ENCODE measurements around the gene YPEL3. TPM values are rescaled to one million over a fixed set of nuclear protein-coding genes. Genes with fewer than 3 reads are reported as not detected.

YPEL3 gene
- total RNA-seq, 2 donors from 2014 or later = 42.0 to 57.2 TPM

DNA sequence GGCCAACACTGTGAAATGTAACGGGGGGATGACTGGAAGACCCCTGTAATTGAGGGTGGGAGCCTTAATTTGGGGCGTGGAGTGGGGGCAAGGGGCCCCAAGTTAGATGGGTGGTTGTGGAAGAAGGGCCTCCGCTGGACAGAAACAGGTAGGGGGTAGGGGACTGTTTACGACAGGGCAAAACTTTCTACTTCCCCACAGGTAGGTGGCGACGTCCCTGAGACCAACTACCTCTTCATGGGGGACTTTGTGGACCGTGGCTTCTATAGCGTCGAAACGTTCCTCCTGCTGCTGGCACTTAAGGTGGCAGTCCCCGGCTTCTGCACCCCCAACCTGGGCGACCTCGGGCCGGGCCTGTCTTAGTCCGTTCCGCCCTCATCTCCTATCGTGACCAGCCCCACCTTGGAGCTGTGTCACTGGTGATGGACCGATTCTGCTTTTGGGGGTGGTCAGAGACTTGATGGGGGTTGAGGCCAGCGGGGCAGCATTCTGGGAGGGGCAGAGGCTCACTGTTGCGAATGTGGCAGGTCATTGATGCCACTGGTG is 13.4 kb downstream of the YPEL3 start:
- Mint-ChIP-seq H3K27me3 (ENCODE audit: insufficient read depth) (no peaks in the 10 kb centered on the region), H3K4me3 (no peak overlapping the region), H3K27ac (peak overlapping the region; percentile 16), H3K36me3 (ENCODE audit: low read depth) (peaks cover 72% of the 10 kb centered on the region), H3K9me3 (no peaks in the 10 kb centered on the region), H3K4me1 (no peaks in the 10 kb centered on the region)
- Histone ChIP-seq H3K9ac (ENCODE audit: extremely low read depth, low read length, poor library complexity, severe bottlenecking) (no peak overlapping the region), H3K4me3 (ENCODE audit: low read length) (no peak overlapping the region), H3K27ac (ENCODE audit: low read depth, low read length) (no peak overlapping the region), H3K27me3 (ENCODE audit: control insufficient read depth, insufficient read depth, low read length, poor library complexity, severe bottlenecking) (no peaks in the 10 kb centered on the region), H3K4me1 (ENCODE audit: control insufficient read depth, insufficient read depth, low read length) (peaks cover 7% of the 10 kb centered on the region), H3K36me3 (ENCODE audit: control insufficient read depth, insufficient read depth, low read length) (peaks cover 83% of the 10 kb centered on the region), H3K9me3 (ENCODE audit: control insufficient read depth, low read length) (no peaks in the 10 kb centered on the region)
- TF ChIP-seq, protein P1, sequence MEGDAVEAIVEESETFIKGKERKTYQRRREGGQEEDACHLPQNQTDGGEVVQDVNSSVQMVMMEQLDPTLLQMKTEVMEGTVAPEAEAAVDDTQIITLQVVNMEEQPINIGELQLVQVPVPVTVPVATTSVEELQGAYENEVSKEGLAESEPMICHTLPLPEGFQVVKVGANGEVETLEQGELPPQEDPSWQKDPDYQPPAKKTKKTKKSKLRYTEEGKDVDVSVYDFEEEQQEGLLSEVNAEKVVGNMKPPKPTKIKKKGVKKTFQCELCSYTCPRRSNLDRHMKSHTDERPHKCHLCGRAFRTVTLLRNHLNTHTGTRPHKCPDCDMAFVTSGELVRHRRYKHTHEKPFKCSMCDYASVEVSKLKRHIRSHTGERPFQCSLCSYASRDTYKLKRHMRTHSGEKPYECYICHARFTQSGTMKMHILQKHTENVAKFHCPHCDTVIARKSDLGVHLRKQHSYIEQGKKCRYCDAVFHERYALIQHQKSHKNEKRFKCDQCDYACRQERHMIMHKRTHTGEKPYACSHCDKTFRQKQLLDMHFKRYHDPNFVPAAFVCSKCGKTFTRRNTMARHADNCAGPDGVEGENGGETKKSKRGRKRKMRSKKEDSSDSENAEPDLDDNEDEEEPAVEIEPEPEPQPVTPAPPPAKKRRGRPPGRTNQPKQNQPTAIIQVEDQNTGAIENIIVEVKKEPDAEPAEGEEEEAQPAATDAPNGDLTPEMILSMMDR (conservative IDR thresholded peaks at IDR 0.05) = peak; percentile 63
- WGBS, 2 experiments (ENCODE audit: insufficient coverage in 1 of 2, insufficient read length in 1 of 2) = 89 to 90% methylated on average over 15 to 20 of the region's 20 CpGs
- DNase-seq = no peak

DNA sequence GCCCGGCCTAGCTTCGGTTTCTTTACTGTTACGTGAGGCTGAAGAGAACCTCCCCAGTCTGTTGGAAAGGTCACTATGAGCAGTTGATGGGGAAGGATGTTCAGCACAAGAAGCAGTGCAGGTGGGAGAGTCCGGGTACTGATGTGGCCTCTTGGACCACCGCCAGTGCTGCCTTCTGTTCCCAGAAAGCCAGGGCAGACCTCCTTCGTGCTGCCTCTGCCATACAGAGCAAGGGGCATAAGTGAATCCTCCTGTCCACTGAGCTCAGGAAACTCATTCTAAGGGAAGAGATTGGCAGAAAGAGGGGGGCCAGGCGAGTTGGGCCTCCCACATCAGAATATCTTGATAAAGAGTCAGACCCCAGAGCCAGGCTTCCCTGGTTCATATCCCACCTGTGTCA is 16.5 kb downstream of the YPEL3 start:
- TF ChIP-seq, protein P1 (conservative IDR thresholded peaks at IDR 0.05) = no peak
- Histone ChIP-seq H3K4me1 (ENCODE audit: control insufficient read depth, insufficient read depth, low read length) (peaks cover 3% of the 10 kb centered on the region), H3K36me3 (ENCODE audit: control insufficient read depth, insufficient read depth, low read length) (peaks cover 67% of the 10 kb centered on the region), H3K27me3 (ENCODE audit: control insufficient read depth, insufficient read depth, low read length, poor library complexity, severe bottlenecking) (no peaks in the 10 kb centered on the region), H3K9me3 (ENCODE audit: control insufficient read depth, low read length) (no peaks in the 10 kb centered on the region), H3K27ac (ENCODE audit: low read depth, low read length) (no peak overlapping the region), H3K9ac (ENCODE audit: extremely low read depth, low read length, poor library complexity, severe bottlenecking) (no peak overlapping the region), H3K4me3 (ENCODE audit: low read length) (no peak overlapping the region)
- Mint-ChIP-seq H3K4me1 (peaks cover 9% of the 10 kb centered on the region), H3K27me3 (ENCODE audit: insufficient read depth) (no peaks in the 10 kb centered on the region), H3K36me3 (ENCODE audit: low read depth) (peaks cover 64% of the 10 kb centered on the region), H3K9me3 (no peaks in the 10 kb centered on the region), H3K4me3 (no peak overlapping the region), H3K27ac (no peak overlapping the region)
- DNase-seq = no peak
- 94 to 95% methylated on average over 5 to 7 of the region's 7 CpGs for WGBS, 2 experiments (ENCODE audit: insufficient coverage in 1 of 2, insufficient read length in 1 of 2)

DNA sequence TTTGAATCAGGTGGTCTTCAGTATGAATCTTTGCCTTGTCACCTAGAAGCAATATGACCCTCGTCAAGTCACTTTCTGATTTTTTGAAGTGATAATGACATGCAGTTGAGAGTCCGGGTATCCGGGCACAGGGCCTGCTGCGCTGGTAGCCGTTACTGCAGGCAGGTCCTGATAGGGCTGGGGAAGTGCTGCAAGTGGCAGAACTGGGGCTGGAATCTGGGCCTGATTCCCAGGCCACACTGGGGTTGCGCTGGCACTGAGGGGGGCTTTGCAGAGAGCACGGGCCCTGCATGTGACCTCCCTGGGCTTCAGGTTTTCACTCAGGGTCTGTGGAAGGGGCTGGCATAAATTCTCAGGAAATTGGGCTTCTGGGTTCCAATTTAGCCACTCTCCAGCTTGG is 17.3 kb downstream of the YPEL3 start:
- H3K36me3 Mint-ChIP-seq (ENCODE audit: low read depth) = peaks cover 59% of the 10 kb centered on the region
- peaks cover 61% of the 10 kb centered on the region for H3K36me3 ChIP-seq (ENCODE audit: control insufficient read depth, insufficient read depth, low read length)

More for the DNA sequence above, 17.3 kb downstream of the YPEL3 start:
- Mint-ChIP-seq H3K9me3 (no peaks in the 10 kb centered on the region), H3K27ac (no peak overlapping the region), H3K4me1 (peaks cover 9% of the 10 kb centered on the region), H3K27me3 (ENCODE audit: insufficient read depth) (no peaks in the 10 kb centered on the region), H3K4me3 (no peak overlapping the region)
- H3K9me3 ChIP-seq (ENCODE audit: control insufficient read depth, low read length) = no peaks in the 10 kb centered on the region
- no peak for DNase-seq
- no peak overlapping the region for H3K4me3 ChIP-seq (ENCODE audit: low read length)
- no peak overlapping the region for H3K27ac ChIP-seq (ENCODE audit: low read depth, low read length)
- WGBS, 2 experiments (ENCODE audit: insufficient coverage in 1 of 2, insufficient read length in 1 of 2) = 93 to 98% methylated on average over 7 of the region's 7 CpGs
- TF ChIP-seq, protein P1 (conservative IDR thresholded peaks at IDR 0.05) = no peak
- no peak overlapping the region for H3K9ac ChIP-seq (ENCODE audit: extremely low read depth, low read length, poor library complexity, severe bottlenecking)
- H3K4me1 ChIP-seq (ENCODE audit: control insufficient read depth, insufficient read depth, low read length) = peaks cover 3% of the 10 kb centered on the region
- H3K27me3 ChIP-seq (ENCODE audit: control insufficient read depth, insufficient read depth, low read length, poor library complexity, severe bottlenecking) = no peaks in the 10 kb centered on the region
